Breast epithelium (tissue), 3 donors: ENCODE measurements around the gene HENMT1.

Experiments used
- CTCF ChIP-seq, 3 donors: fragments of 450-650 bp; IDR thresholded peaks; one replicate each; pipeline ENCODE4 v1.5.1; 2016 to 2017; ENCODE audit warnings: antibody characterized with exemption in 3 of 3, mild to moderate bottlenecking in 3 of 3, moderate library complexity in 3 of 3
- POLR2A ChIP-seq: fragments of 450-650 bp; IDR thresholded peaks from one replicate; pipeline ENCODE4 v1.6.1; 2016; ENCODE audit warnings: antibody characterized with exemption, mild to moderate bottlenecking, moderate library complexity
- POLR2AphosphoS5 ChIP-seq, 3 donors: sonication (generic); formaldehyde crosslinking; IDR thresholded peaks; one replicate each; pipeline ENCODE4 v1.6.1; 2017; ENCODE audit warnings: antibody characterized with exemption in 3 of 3

GRCh38 chr1:108605633-108606032 lies 55.3 kb downstream of the HENMT1 start:
- TF ChIP-seq POLR2A (no peak), CTCF (IDR thresholded peaks at IDR 0.05) (no peak), POLR2AphosphoS5 (IDR thresholded peaks at IDR 0.05) (no peak)
